ENCODE data around the gene SH2D1B. TPM values are rescaled to one million over a fixed set of nuclear protein-coding genes. Genes with fewer than 3 reads are reported as not detected.
"Not testable (repeated sequence)": the region's sequence is repeated elsewhere in the genome, so short reads cannot be mapped to it uniquely, and the experiment has no call there.

The SH2D1B gene, protein sequence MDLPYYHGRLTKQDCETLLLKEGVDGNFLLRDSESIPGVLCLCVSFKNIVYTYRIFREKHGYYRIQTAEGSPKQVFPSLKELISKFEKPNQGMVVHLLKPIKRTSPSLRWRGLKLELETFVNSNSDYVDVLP
- not detected for total RNA-seq
- long read RNA-seq, partial matches to known transcripts = 0 of 1 reads
- long read RNA-seq, other reads (novel, unspliced or antisense) = 0 of 1 reads

DNA sequence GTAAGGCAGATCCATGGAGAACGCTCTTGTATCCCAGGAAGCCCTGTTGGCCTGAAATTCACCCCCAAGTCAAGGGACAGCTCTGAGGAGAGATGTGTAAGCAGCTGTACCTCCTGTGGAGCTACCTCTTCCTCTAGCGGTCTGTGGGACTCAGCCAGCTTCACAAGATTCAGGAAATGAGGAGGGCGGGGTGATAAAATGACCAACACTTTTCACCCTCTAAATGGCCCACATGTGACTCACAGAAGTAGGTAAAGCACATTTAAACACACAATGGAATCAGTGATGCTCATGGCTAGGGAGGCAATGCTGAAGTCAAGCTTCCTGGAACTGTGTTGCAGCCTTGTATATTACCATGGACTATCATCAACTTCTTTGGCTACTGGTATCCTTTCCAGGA is at the start of gene SH2D1B:
SH2D1B (minus strand) TSS at position 135 of the 400 bp plus-strand sequence; CDS start at position 15, 120 bp downstream.
- intact Hi-C loops (cut with DNase I) = no loop called here
- DNase-seq (ENCODE audit: low spot score) = no peak

DNA sequence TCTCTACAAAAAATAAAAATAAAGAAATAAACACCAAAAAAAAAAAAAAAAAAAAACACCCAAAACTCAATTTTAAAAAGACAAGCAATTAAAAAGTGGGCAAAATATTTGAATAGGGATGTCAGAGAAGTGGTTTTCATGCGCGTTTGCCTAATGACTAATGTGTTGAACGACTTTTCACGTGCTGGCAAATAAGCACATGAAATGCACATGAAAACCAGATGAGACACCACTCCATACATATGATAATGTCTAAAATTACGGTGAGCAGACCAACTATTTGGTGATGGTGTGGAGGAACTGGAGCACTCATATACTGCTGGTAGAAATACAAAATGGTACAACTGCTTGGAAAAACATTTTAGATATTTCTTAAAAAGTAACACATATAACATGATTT is 46.3 kb upstream of the SH2D1B start:
- no peak for DNase-seq (ENCODE audit: low spot score)
- intact Hi-C loops (cut with DNase I) = no loop called here

DNA sequence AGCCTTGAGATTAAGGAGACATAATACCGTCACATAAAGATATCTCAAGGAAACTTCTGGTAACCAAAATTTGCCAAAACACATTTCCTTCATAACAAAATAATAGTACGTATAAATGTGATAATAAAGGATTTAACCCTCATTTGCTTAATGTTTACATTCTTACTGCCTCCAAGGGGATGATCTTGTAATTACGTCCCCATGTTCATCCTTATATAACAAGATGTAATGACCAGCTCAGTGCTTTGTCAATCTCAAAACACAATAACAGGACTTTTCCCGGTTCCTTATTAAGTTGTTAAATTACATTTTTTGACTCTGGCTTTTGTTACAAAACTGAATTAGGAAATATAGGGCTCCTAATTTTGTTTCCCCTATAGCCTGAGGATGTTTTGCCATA is 44.4 kb upstream of the SH2D1B start:
- no peak for DNase-seq (ENCODE audit: low spot score)
- intact Hi-C loops (cut with DNase I) = no loop called here

DNA sequence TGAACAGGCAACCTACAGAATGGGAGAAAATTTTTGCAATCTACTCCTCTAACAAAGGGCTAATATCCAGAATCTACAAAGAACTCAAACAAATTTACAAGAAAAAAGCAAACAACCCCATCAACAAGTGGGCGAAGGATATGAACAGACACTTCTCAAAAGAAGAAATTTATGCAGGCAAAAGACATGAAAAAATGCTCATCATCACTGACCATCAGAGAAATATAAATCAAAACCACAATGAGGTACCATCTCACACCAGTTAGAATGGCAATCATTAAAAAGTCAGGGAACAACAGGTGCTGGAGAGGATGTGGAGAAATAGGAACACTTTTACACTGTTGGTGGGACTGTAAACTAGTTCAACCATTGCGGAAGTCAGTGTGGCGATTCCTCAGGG is 42.4 kb upstream of the SH2D1B start:
- intact Hi-C loops (cut with DNase I); DNase-seq (ENCODE audit: low spot score): not testable (repeated sequence)

DNA sequence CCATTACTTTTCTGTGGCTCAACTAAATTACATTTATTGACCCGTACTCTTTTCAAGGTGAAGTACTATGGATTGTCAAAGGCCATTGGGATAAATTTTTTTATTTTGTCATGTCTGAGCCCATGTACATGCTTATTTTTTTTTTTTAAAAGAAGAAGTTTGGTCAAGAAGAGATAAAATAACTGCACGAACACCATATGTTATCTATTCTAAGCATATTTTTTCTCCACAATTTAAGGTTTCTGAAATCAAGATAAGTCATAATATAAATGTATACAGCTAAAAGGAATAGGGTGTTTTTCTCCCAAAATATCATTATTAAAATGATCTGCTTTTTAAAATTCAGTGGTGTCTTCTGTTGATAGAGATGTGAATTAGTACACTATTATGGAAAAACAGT is 35.0 kb upstream of the SH2D1B start:
- DNase-seq (ENCODE audit: low spot score) = no peak
- intact Hi-C loops (cut with DNase I) = no loop called here

DNA sequence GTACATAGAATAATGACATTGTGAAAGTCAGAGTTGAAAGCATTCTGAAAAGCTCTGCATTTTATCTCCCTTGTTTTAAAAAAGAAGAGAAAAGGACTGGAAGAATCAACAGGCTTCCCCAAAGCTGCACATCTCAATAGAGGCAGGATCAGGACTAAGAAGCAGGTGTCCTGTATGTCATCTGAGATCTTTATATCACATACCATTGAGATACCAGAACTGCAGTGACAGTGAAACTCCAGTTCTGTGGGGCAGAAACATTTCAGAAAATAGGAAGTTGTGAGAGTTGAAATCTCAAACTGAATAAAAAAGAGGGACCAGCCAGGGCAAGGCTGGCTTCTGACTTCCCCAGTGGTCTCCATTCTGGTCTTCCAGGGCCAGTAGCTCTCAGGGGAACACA is 33.0 kb upstream of the SH2D1B start:
- DNase-seq (ENCODE audit: low spot score) = no peak

DNA sequence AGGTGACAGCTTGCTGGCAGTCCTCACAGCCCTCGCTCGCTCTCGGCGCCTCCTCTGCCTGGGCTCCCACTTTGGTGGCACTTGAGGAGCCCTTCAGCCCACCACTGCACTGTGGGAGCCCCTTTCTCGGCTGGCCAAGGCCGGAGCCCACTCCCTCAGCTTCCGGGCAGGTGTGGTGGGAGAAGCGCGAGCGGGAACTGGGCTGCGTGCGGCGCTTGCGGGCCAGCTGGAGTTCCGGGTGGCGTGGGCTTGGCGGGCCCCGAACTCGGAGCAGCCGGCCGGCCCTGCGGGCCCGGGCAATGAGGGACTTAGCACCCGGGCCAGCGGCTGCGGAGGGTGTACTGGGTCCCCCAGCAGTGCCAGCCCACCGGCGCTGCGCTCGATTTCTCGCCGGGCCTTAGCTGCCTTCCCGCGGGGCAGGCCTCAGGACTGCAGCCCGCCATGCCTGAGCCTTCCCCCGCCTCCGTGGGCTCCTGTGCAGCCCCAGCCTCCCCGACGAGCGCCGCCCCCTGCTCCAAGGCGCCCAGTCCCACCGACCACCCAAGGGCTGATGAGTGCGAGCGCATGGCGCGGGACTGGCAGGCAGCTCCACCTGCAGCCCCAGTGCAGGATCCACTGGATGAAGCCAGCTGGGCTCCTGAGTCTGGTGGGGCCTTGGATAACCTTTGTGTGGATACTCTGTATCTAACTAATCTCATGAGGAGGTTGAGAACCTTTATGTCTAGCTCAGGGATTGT is 21.2 kb upstream of the SH2D1B start:
- DNase-seq (ENCODE audit: low spot score); intact Hi-C loops (cut with DNase I): not testable (repeated sequence)

More for the DNA sequence above, 33.0 kb upstream of the SH2D1B start:
- intact Hi-C loops (cut with DNase I) = no loop called here

DNA sequence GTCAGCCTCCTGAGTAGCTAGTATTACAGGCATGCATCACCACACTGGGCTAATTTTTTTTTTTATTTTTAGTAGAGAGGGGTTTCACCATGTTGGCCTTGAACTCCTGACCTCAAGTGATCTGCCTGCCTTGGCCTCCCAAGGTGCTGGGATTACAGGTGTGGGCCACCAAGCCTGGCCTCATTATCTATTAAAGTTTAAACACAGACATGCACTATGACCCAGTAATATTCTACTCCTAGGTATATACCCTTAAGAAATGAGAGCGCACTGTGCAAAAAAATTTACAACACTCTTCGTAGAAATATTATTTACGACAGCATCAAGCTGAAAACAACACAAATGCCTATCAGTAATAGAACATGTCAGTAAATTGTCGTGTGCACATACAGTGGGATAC is 18.6 kb upstream of the SH2D1B start:
- intact Hi-C loops (cut with DNase I) = no loop called here
- DNase-seq (ENCODE audit: low spot score) = no peak

DNA sequence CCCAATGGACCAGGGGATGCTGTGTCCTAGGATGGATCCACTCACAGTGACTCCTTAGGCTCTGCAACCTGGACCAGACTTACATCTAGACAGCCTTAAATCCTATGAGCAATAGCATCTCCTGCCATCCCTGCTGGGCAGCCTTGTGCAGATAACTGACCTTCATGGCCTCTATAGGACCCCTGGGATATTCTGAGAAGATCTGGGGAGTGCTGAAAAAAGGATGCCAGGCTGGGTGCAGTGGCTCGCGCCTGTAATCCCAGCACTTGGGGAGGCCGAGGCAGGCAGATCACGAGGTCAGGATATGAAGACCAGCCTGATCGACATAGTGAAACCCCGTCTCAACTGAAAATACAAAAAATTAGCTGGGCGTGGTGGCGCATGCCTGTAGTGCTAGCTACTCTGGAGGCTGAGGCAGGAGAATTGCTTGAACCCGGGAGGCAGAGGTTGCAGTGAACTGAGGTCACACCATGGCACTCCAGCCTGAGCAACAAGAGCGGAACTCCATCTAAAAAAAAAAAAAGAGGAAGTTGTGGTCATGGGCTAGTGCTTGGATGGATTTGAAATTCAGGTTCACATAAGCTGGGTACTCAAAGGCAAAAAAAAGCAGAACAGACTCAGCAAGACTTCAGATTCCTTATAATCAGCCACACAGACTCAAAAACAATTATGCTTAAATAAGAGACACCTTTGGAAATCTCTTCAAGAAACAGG is 10.9 kb upstream of the SH2D1B start:
- no peak for DNase-seq (ENCODE audit: low spot score)
- intact Hi-C loops (cut with DNase I) = no loop called here

DNA sequence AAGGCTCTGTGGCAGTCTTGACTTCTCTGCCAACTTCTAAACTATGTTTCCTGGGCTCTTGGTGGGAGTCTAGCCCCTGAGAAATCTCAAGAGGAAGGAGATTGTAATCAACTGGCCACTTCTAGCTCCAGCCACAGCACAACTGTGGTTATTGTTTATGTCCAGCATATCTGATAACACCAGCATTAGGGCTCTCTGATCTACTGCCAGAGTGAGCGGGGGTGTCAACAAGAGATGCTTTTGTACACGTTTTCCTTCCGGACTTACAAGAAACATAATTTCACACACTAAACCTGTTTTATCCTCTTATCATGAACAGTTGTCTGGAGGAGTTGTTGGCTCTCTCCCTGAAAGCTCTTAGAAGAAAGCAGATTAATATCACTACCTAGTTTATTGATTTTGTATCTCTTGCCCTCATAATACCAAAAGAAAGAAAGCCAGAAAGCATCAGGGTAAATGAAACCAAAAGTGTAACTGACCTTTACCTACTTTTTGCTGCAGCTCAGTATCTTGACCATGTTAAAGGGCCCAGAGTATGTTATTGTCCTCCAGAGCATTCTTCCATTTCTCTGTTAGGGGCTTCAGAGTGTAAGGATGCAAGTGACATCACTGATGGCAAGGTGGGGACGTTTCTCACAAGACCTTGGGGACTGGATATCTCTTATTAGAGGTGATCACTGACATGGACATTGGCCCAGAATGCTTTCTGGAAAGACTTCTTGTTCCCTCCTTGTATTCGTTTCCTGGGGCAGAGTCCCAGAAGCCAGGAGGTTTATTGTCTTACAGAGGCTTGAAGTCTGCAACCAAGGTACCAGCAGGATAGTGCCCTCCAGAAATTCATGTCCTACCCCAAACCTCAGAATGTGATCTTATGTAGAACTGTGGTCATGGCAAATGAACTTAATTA is 9.6 kb upstream of the SH2D1B start:
- no peak for DNase-seq (ENCODE audit: low spot score)
- intact Hi-C loops (cut with DNase I) = no loop called here

DNA sequence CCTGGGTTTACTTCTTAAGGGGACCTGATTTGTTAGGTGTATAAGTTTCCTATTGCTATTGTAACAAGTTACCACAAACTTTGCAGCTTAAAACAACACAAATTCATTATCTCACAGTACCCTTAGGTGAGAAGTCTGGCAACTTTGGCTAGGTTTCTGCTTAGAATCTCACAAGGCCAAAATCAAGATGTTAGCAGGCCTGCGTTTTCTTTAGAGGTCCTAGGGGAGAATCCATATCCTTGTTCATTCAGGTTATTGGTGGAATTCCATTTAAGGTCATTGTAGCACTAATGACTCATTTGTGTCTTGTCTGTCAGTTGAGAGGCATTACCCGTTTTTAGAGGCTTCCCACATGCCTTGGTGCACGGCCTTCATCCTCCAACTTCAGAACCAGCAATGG is 8.2 kb upstream of the SH2D1B start:
- DNase-seq (ENCODE audit: low spot score) = no peak
- intact Hi-C loops (cut with DNase I) = no loop called here

DNA sequence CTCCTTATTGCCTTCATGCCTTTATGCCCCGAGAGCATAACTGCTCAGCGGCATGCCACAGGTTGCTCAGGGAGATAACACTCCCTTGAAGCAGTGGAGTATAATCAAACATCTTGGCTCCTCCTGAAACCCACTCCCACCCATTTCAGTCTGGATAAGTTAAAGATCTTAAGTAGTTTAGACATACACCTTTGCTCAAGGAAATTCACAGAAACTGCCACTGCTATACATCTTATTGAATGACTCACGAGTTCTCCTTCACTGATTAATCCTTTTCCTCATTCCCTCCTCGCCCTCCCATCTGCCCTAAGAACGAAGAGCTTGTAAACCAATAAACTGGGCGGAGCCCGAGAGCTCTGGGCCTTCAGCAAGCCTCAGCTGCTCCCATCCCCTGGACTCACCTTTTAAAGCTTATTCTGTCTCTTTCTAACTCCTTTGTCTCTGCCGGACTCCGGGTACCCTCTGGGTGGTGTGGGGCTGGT is 7.6 kb upstream of the SH2D1B start:
- intact Hi-C loops (cut with DNase I); DNase-seq (ENCODE audit: low spot score): not testable (repeated sequence)

DNA sequence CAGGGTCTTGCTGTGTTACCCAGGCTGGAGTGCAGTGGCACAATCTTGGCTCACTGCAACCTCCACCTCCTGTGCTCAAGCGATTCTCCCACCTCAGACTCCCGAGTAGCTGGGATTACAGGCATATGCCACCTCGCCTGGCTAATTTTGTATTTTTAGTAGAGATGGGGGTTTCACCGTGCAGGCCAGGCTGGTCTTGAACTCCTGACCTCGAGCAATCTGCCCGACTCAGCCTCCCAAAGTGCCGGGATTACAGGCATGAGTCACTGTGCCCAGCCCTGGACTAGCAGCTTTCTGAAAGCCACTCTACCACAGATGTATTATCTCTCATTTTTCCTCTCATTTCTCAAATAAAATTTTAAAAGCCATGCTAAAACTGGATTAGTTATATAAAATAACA is 6.6 kb upstream of the SH2D1B start:
- not testable (repeated sequence) for DNase-seq (ENCODE audit: low spot score)

DNA sequence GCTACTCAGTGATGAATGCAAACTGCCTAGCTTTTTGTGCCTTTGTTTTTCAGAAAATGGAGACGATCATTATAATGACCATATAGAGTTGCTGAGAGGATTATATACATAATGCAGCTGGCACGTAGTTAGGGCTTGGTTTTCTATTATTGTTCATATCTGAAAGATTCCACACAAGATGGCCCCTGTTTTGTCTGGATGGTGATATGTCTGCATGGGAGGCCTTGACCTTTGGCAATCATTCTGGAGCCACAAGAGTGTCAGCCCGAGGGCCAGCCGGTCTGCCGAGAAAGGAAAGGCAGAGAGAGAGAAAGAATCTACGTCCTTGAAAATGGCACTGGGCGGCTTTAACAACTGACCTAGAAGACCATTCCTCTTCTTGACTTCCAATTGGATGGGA is 5.7 kb upstream of the SH2D1B start:
- intact Hi-C loops (cut with DNase I) = no loop called here
- no peak for DNase-seq (ENCODE audit: low spot score)

More for the DNA sequence above, 6.6 kb upstream of the SH2D1B start:
- intact Hi-C loops (cut with DNase I) = not testable (repeated sequence)

DNA sequence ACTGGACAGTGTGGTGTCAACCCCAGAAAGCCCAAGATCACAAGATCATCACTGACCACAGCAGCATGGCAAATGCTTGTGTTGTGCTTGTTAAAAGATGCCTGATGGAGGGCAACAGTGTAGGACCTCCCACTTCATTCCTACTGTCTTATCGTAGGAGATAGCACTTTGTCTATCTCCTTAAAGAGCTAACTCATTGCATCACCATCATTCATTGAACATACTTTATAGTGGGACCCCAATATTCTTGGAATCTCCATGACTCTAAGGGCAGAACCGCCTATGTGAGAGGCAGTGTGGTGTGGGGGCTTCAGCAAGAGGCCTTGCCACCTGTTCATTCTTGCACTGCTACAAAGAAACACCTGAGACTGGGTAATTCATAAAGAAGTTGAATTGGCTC is 5.0 kb upstream of the SH2D1B start:
- DNase-seq (ENCODE audit: low spot score) = no peak
- intact Hi-C loops (cut with DNase I) = no loop called here

DNA sequence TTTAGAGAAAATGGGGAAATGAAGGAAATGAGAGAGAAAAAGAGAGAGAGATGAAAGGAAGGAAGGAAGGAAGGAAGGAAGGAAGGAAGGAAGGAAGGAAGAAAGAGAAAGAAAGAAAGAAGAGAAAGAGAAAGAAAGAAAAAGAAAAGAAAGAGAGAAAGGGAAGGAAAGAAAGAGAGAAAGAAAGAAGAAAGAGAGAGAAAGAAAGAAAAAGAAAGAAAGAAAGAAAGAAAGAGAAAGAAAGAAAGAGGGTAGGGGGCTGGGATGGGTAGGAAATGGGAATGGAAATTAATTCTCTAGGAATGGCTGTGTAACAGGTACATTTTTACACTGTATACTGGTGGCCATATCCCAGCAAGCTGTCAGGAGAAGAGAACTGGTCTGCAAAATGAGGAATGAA is 4.3 kb upstream of the SH2D1B start:
- no peak for DNase-seq (ENCODE audit: low spot score)
- intact Hi-C loops (cut with DNase I) = no loop called here

DNA sequence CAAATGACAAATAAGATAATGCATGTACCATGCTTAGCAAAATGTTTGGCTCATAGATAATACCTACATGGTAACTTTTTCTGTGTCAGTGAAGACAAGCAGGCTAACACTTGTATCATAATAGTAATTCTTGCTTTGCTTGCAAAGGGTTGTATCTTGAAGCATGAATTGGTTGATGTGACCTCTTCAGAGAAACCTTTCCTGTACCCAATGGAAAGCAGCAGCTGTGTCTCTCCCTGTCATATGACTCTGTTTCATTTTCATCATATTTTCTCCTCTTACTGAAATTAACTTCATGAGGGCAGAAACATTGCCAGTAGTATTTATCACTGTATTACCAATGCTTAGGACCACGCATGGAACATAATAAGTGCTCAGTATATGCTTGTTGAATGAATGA is 4.4 kb downstream of the SH2D1B start:
- intact Hi-C loops (cut with DNase I) = no loop called here
- no peak for DNase-seq (ENCODE audit: low spot score)

DNA sequence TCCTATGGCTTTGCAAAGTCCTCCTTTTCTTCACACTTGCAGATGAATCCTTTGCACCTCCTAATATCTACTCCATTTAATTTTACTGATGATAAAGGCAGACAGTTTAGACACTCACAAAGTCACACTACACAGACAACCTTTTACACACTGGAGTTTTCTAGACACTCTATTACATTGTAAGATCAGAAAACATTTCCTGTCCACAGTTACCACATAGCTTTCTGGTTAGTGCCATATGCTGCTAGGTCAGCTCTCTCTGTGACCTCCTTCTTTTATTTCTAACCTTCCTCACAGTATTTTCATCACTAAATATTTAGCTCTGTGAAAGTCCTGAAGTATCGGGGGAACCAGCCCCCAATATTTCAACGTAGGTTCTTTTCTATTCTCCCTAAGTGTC is 5.1 kb downstream of the SH2D1B start:
- intact Hi-C loops (cut with DNase I) = no loop called here
- no peak for DNase-seq (ENCODE audit: low spot score)

DNA sequence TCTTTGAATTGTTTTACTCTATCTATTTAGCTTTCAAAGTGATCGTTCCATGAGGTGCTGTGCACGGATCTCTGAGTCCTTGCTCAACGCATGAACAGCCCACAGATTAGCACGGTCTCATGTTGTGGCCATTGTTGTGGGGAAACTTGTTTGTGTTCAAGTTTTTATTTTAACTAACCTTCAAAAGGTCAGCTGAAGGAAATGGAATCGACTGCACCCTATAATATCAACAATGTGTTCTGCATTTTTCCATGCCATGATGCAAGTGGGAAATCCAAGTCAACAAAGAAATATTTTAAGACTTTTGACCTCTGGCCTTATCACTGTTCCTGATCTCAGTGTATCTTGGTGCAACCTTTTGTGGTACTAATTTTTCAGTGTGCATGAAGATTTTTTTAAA is 6.1 kb downstream of the SH2D1B start:
- no peak for DNase-seq (ENCODE audit: low spot score)
- intact Hi-C loops (cut with DNase I) = no loop called here

Data from cardiac septum (tissue), 1 donor.